ENCODE results near the gene LHX6. TPM values are rescaled to one million over a fixed set of nuclear protein-coding genes. Genes with fewer than 3 reads are reported as not detected.

LHX6 gene
- not detected for total RNA-seq

DNA sequence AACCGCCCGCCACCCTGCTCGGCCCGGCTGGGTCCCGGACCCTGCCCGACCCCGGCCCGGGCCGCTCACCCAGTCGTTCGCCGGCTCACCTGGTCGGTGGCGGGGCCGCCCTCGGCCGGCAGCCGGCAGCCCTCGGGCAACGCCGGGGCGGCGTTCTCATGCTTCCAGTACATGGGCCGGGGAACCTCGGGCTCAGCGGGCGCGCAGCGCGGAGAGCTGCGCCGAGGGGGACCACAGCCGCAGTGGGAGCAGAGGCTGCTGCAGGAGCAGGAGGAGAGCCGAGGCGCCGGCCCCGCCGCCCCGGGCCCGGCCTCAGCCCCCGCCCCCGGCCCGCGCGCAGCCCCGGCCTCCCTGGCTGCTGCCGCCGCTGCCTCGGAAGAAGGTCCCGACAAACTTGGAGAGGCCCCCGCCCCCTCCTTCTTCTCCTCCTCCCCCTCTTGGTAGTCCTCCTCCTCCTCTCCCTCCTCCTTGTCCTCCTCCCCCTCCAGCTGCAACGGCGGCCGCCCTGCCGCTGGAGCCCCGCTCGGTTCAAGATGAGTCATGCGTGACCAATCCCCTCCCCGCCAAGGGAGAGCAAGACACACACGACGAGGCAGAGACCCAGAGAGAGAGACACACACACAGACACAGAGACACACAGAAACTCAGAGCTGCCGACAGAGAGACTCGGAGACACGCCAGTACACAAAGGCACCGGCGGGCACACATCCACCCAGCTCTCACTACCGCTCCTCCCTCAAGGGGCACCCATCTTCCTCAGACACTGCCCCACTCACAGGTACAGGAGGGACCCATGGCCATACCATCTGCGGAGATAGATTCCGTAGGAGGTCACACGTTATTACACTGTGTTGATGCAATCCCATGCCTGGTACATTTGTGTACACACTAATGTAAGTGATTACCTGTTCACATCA is at the start of gene LHX6:
Gene LHX6, minus strand, starts transcription at position 390 of the 917 bp plus-strand sequence. Its CDS starts 217 bp downstream, at position 173.

DNA sequence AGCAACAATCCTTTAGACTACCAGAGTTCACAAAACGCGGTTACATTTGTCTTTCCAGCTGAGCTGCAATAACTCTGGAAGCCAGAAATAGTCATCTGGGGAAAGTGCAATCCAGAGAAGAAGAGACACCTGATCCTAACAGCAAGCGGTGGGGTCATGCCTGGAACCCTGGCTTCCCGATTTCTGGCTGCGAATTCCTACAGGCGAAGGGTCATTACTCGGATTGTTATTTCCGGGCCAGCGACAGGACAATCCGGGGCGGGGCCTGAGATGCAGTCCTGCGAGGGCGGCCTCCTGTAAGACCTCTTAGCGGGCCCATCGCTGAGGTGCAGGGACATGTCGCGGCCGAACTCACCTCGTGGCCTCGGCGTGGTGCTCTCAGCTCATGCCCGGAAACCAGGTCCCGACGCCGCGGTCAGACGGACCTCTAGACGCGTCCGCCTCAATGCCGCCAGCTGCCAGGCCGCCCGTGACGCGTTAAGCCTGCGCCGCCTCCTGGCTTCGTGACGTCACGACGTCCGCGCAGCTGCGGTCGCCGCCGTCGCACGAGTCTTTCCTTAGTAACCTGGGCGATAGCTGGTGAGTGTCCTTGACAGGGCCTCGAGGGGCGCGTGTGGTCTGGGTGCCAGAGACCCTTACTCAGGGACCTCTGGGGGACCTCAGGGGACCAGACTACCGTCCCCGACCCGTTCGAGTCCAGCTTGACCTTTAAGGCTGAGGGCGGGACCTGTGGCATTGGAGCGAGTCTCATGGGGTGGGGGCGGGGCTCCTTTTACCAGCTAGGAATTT is 35.8 kb upstream of the LHX6 start, which contains the start of the genes MRRF and RBM18:
Gene MRRF, plus strand, starts transcription at position 523 of the 789 bp plus-strand sequence. CDS start 6,010 bp downstream, outside the sequence.
Gene RBM18, minus strand, starts transcription at position 481 of the 789 bp plus-strand sequence. CDS start 3,348 bp downstream, outside the sequence.

DNA sequence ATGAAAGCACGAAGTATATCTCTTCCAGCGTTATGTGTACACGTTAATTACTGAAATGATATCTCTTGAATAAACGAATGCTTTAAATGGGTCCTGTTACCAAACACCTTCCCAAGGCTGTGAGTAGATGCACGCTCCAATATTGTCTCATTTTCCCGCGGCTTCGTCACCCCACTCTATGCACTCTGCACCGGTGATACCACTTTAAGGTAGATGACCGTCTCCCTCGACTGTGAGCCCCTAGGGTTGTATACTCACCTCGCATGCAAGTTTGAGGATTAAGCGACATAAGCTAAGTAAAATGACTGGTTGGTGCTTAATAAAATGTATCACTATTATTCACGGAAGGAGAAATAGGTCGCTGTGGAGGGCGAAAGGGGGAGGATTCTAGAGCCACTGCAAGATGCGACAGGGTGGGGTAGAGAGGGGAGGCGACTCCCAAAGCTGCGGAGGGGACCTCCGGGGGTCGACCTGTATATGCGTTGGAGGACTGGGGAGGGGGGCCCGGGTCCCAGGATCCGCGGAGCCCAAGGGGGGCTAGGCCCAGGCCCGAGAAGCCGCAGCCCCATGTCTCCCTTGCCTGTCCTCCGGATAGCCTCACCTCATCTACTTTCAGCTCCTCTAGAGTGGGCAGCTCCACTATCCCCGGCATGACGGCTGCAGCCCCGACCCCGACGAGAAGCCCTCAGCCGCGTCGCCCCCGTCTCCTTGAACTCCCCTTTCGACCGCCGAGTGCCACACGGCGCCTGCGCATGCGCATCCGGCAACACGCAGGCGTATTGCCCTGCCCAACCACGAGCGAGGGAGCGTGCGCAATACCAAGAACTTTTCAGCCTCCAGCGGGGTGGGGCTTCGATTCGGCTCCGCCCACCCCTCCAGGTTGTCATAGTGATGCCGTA is 69.5 kb downstream of the LHX6 start, which contains the start of the genes MORN5 and NDUFA8:
Gene MORN5, plus strand, starts transcription at position 883 of the 899 bp plus-strand sequence. CDS start 65 bp downstream, outside the sequence.
Gene NDUFA8, minus strand, starts transcription at position 754 of the 899 bp plus-strand sequence. Its CDS starts 102 bp downstream, at position 652.

Other genes starting within 250 kb of the LHX6 start
- gene TTLL11, start 135.6 kb downstream of the LHX6 start, total RNA-seq: 1 to 10 TPM; 2.9 to 3.3 TPM
- 10 to 100 TPM; 32.4 to 32.6 TPM for gene NDUFA8, start 69.2 kb downstream of the LHX6 start, total RNA-seq
- not detected for gene MORN5, start 69.0 kb downstream of the LHX6 start, total RNA-seq
- 10 to 100 TPM; 21.5 to 21.9 TPM for gene RBM18, start 35.9 kb upstream of the LHX6 start, total RNA-seq
- 10 to 100 TPM; 33.5 to 37.3 TPM for gene MRRF, start 35.9 kb upstream of the LHX6 start, total RNA-seq
- not detected for gene PTGS1, start 142.1 kb upstream of the LHX6 start, total RNA-seq
- gene OR1J1, start 249.0 kb upstream of the LHX6 start, total RNA-seq: not detected